CD14-positive monocyte (primary cell): ENCODE measurements around the gene ACOT11. TPM values are rescaled to one million over a fixed set of nuclear protein-coding genes. Genes with fewer than 3 reads are reported as not detected.

ENCODE experiments used
- DNase-seq, 3 donors: peaks; one replicate each; pipeline ENCODE4 v3.0.0-alpha.2; 2011 to 2022
- H2AFZ ChIP-seq: 2 replicates; pipeline ENCODE4 v1.6.0; 2012; ENCODE audit warnings: mild to moderate bottlenecking, low read depth, low read length, inconsistent platforms; ENCODE audit not compliant: insufficient read depth, poor library complexity, severe bottlenecking
- H3K27ac ChIP-seq, 2 donors: 1 replicate in 1 of 2; 2 replicates in 1 of 2; pipeline ENCODE4 v1.5.1; 2012 to 2013; ENCODE audit warnings: low read length in 2 of 2, control low read depth in 1 of 2, inconsistent platforms in 1 of 2, low read depth in 1 of 2, mild to moderate bottlenecking in 1 of 2
- H3K27me3 ChIP-seq, 2 donors: one replicate each; pipeline versions ENCODE4 v1.6.0 to v1.6.1; 2011 to 2013; ENCODE audit warnings: low read length in 2 of 2; ENCODE audit not compliant: control insufficient read depth in 2 of 2, insufficient read depth in 2 of 2
- H3K36me3 ChIP-seq, 2 donors: replicated peaks in 1 of 2; 1 replicate in 1 of 2; 2 replicates in 1 of 2; pipeline versions ENCODE4 v1.5.1 to v1.6.1; 2012 to 2013; ENCODE audit warnings: low read length in 2 of 2, control low read depth in 1 of 2, inconsistent platforms in 1 of 2, mild to moderate bottlenecking in 1 of 2; ENCODE audit not compliant: insufficient read depth in 2 of 2, control insufficient read depth in 1 of 2
- H3K4me1 ChIP-seq, 2 donors: 1 replicate in 1 of 2; 2 replicates in 1 of 2; pipeline versions ENCODE4 v1.5.1 to v1.6.1; 2012 to 2013; ENCODE audit warnings: low read length in 2 of 2, control low read depth in 1 of 2, inconsistent platforms in 1 of 2, mild to moderate bottlenecking in 1 of 2, moderate library complexity in 1 of 2; ENCODE audit not compliant: insufficient read depth in 2 of 2, control insufficient read depth in 1 of 2
- H3K4me2 ChIP-seq: replicated peaks from 2 replicates; pipeline ENCODE3; 2012; ENCODE audit warnings: low read length, moderate library complexity, mild to moderate bottlenecking; ENCODE audit not compliant: poor library complexity, severe bottlenecking; ENCODE audit errors: extremely low read depth
- H3K4me3 ChIP-seq, 3 experiments: fragments of 200-600 bp in 1 of 3; sonication (generic) in 1 of 3; replicated peaks in 1 of 3; 1 replicate in 2 of 3; 2 replicates in 1 of 3; pipeline ENCODE4 v1.5.1; 2011 to 2013; ENCODE audit warnings: low read length in 3 of 3, mild to moderate bottlenecking in 3 of 3, control low read depth in 2 of 3, low read depth in 2 of 3, inconsistent platforms in 1 of 3, moderate library complexity in 1 of 3
- H3K79me2 ChIP-seq: 2 replicates; pipeline ENCODE4 v1.6.0; 2012; ENCODE audit warnings: mild to moderate bottlenecking, control low read depth, inconsistent platforms, low read length, moderate library complexity; ENCODE audit not compliant: insufficient read depth
- H3K9ac ChIP-seq: 2 replicates; pipeline ENCODE4 v1.6.0; 2017; ENCODE audit warnings: low read length, mild to moderate bottlenecking; ENCODE audit not compliant: insufficient read depth, poor library complexity, severe bottlenecking
- H3K9me3 ChIP-seq, 2 donors: replicated peaks in 1 of 2; 1 replicate in 1 of 2; 2 replicates in 1 of 2; pipeline versions ENCODE4 v1.5.1 to v1.6.1; 2012 to 2013; ENCODE audit warnings: low read length in 2 of 2, control low read depth in 1 of 2; ENCODE audit not compliant: control insufficient read depth in 1 of 2, insufficient read depth in 1 of 2
- H4K20me1 ChIP-seq: 2 replicates; pipeline ENCODE4 v1.6.0; 2012; ENCODE audit warnings: mild to moderate bottlenecking, low read length, control low read depth, moderate library complexity; ENCODE audit not compliant: insufficient read depth
- H3K27ac Mint-ChIP-seq, 7 donors: one replicate each; pipeline ENCODE4 v1.8.0; 2020; ENCODE audit warnings: mild to moderate bottlenecking in 7 of 7, mixed read lengths in 7 of 7, moderate library complexity in 6 of 7, inconsistent platforms in 2 of 7
- H3K27me3 Mint-ChIP-seq, 3 donors: one replicate each; pipeline ENCODE4 v1.8.0; 2021 to 2022; ENCODE audit warnings: low read depth in 3 of 3, mild to moderate bottlenecking in 3 of 3, mixed read lengths in 3 of 3, moderate library complexity in 3 of 3, inconsistent platforms in 1 of 3
- H3K36me3 Mint-ChIP-seq, 2 donors: one replicate each; pipeline ENCODE4 v1.8.0; 2020; ENCODE audit warnings: mixed read lengths in 2 of 2, inconsistent platforms in 1 of 2, mild to moderate bottlenecking in 1 of 2
- H3K4me1 Mint-ChIP-seq: one replicate; pipeline ENCODE4 v1.8.0; 2020; ENCODE audit warnings: mild to moderate bottlenecking, mixed read lengths
- H3K4me3 Mint-ChIP-seq, 2 donors: one replicate each; pipeline ENCODE4 v1.8.0; 2020; ENCODE audit warnings: mild to moderate bottlenecking in 2 of 2, mixed read lengths in 2 of 2, moderate library complexity in 1 of 2
- H3K9me3 Mint-ChIP-seq, 7 donors: one replicate each; pipeline ENCODE4 v1.8.0; 2020 to 2022; ENCODE audit warnings: mixed read lengths in 7 of 7, mild to moderate bottlenecking in 6 of 7, moderate library complexity in 6 of 7, inconsistent platforms in 2 of 7
- CTCF ChIP-seq: fragments of 200-600 bp; IDR thresholded peaks from one replicate; pipeline ENCODE4 v1.8.0; 2022; ENCODE audit warnings: antibody characterized with exemption, mild to moderate bottlenecking
- WGBS: methylation state at CpG from one replicate; pipeline ENCODE4 v1.1.5; 2013; ENCODE audit warnings: missing lambda C conversion rate; ENCODE audit not compliant: insufficient coverage; 5-methylcytosine and 5-hydroxymethylcytosine counted together
- intact Hi-C, 2 donors: fragments of 100-400 bp; cut with micrococcal nuclease; formaldehyde crosslinking; loops; one replicate each; pipeline versions ENCODE4 v1.15.0 to v1.15.1; 2023
- polyA plus RNA-seq, 3 donors: library from polyadenylated mRNA; depleted of rRNA in 1 of 3; unstranded in 2 of 3; stranded (reverse) in 1 of 3; fragments of 300-500 nt in 2 of 3; fragments of >200 nt in 1 of 3; fragmentation: Illumina TruSeq in 2 of 3; gene quantifications; 1 replicate in 2 of 3; 2 replicates in 1 of 3; pipeline ENCODE4 v1.2.3, GENCODE V29; 2012 to 2021

Gene ACOT11
- polyA plus RNA-seq, 3 donors: 0.18 to 2.1 (median 0.79) TPM

- H3K9me3 ChIP-seq: peaks cover under 1 to 11% of the 10 kb centered on the region in 2 donors
- no peak overlapping the region for H3K27ac Mint-ChIP-seq
- no peak overlapping the region for H3K4me3 ChIP-seq
- DNase-seq: no peak
- no peak overlapping the region for H3K4me3 Mint-ChIP-seq
- 100% methylated on average over 3 of the region's 5 CpGs for WGBS
- no peak overlapping the region for H3K4me2 ChIP-seq
- H3K27me3 Mint-ChIP-seq: peaks cover 0 to 2% (median 2%) of the 10 kb centered on the region in 3 donors
- H3K79me2 ChIP-seq: no peaks in the 10 kb centered on the region
- peaks cover 25% of the 10 kb centered on the region for H3K4me1 Mint-ChIP-seq
- TF ChIP-seq CTCF: no peak
- no peaks in the 10 kb centered on the region for H3K36me3 Mint-ChIP-seq
- H2AFZ ChIP-seq: no peak overlapping the region
- no peaks in the 10 kb centered on the region for H4K20me1 ChIP-seq
- H3K9ac ChIP-seq: no peak overlapping the region
- H3K36me3 ChIP-seq: no peaks in the 10 kb centered on the region
- H3K27me3 ChIP-seq: no peaks in the 10 kb centered on the region
- H3K27ac ChIP-seq: no peak overlapping the region
- peaks cover 19 to 20% of the 10 kb centered on the region in 2 donors for H3K4me1 ChIP-seq
- H3K9me3 Mint-ChIP-seq: peaks cover under 1 to 9% (median 5%) of the 10 kb centered on the region in 7 donors
- intact Hi-C loops: no loop called here
Observed at GRCh38 chr1:54649130-54649898, 101.3 kb downstream of the ACOT11 start.

- H3K9me3 Mint-ChIP-seq: peaks cover 0 to 4% (median under 1%) of the 10 kb centered on the region in 7 donors
- no peak overlapping the region for H3K27ac Mint-ChIP-seq
- peaks cover 25% of the 10 kb centered on the region for H3K4me1 Mint-ChIP-seq
- H4K20me1 ChIP-seq: no peaks in the 10 kb centered on the region
- H3K27me3 Mint-ChIP-seq: peaks cover 0 to 2% (median 2%) of the 10 kb centered on the region in 3 donors
- TF ChIP-seq CTCF: no peak
- H3K9me3 ChIP-seq: peaks cover 0 to 5% of the 10 kb centered on the region in 2 donors
- H3K79me2 ChIP-seq: no peaks in the 10 kb centered on the region
- H3K36me3 Mint-ChIP-seq: no peaks in the 10 kb centered on the region
- peaks cover 19 to 20% of the 10 kb centered on the region in 2 donors for H3K4me1 ChIP-seq
- H3K36me3 ChIP-seq: no peaks in the 10 kb centered on the region
- DNase-seq: no peak
- no peak overlapping the region for H3K4me3 Mint-ChIP-seq
- no peak overlapping the region for H3K9ac ChIP-seq
- no peak overlapping the region for H3K4me3 ChIP-seq
- H3K27me3 ChIP-seq: no peaks in the 10 kb centered on the region
- no peak overlapping the region for H2AFZ ChIP-seq
- intact Hi-C loops: no loop called here
- H3K4me2 ChIP-seq: no peak overlapping the region
- WGBS: no CpG with 5 or more reads among the region's 1 CpG
- no peak overlapping the region for H3K27ac ChIP-seq
Observed at GRCh38 chr1:54649921-54650320, 101.9 kb downstream of the ACOT11 start.
